ENCODE measurements around the gene ANXA11.

GRCh38 chr10:80164596-80164995, 40.7 kb downstream of the ANXA11 start:
- no peak for TF ChIP-seq CTCF (IDR thresholded peaks at IDR 0.05)
- no peak for TF ChIP-seq POLR2A (IDR thresholded peaks at IDR 0.05)
